Jurkat, Clone E6-1 (cell line): ENCODE data around the gene SLC6A11.

Source experiments
- DNase-seq: peaks from one replicate; pipeline ENCODE4 v3.0.0-alpha.2; 2011; ENCODE audit warnings: low read depth, low spot score
- H3K4me3 ChIP-seq: 2 replicates; pipeline ENCODE4 v1.5.1; 2011; ENCODE audit warnings: mild to moderate bottlenecking, low read length, control low read depth, moderate library complexity

Gene SLC6A11

GRCh38 chr3:10917176-10917575, 101.1 kb downstream of the SLC6A11 start:
- DNase-seq, result no peak
- no peak overlapping the region for H3K4me3 ChIP-seq

GRCh38 chr3:10918011-10918410, 102.0 kb downstream of the SLC6A11 start:
- H3K4me3 ChIP-seq, result no peak overlapping the region
- no peak for DNase-seq

- DNase-seq, result no peak
- no peak overlapping the region for H3K4me3 ChIP-seq
These were observed 103.6 kb downstream of the SLC6A11 start for GRCh38 chr3:10919636-10920035.

DNA sequence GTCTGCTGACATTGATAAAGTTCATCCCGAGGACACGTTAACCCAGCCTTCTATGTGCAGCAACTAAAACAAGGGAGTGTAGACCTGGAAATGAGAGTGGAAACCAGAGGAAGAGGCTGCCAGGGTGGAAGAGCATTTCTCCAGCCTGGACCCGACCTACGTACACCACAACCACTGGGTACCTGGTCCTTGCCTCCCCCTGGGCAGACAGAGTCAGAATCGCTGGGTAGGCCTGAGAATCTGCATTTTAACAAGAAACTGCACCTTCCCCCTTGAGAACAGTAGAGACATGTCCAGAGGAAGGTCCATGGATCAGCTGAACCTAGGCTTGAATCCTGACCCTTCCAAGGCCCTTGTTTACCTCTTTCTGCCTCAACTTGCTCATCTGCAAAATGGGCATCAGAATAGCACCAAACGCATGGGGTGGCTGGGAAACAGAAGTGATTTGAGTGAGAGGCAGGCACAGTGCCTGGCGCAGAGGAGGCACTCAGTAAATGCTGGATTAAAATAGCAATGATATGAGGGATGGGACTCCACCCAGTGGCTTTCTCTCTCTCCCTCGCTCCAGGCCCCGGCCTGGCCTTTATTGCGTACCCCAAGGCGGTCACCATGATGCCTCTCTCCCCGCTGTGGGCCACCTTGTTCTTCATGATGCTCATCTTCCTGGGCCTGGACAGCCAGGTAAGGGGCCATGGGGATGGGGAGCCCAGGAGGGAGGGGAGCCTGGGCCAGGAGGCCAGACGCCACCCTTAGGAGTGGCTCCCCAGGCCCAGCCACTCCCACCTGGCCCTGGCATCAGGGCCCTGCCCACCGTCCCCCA, 109.6 kb downstream of the SLC6A11 start:
- no peak for DNase-seq
- H3K4me3 ChIP-seq, result no peak overlapping the region

- DNase-seq, result no peak
- H3K4me3 ChIP-seq, result no peak overlapping the region
These were observed 110.3 kb downstream of the SLC6A11 start for GRCh38 chr3:10926256-10926810.

DNA sequence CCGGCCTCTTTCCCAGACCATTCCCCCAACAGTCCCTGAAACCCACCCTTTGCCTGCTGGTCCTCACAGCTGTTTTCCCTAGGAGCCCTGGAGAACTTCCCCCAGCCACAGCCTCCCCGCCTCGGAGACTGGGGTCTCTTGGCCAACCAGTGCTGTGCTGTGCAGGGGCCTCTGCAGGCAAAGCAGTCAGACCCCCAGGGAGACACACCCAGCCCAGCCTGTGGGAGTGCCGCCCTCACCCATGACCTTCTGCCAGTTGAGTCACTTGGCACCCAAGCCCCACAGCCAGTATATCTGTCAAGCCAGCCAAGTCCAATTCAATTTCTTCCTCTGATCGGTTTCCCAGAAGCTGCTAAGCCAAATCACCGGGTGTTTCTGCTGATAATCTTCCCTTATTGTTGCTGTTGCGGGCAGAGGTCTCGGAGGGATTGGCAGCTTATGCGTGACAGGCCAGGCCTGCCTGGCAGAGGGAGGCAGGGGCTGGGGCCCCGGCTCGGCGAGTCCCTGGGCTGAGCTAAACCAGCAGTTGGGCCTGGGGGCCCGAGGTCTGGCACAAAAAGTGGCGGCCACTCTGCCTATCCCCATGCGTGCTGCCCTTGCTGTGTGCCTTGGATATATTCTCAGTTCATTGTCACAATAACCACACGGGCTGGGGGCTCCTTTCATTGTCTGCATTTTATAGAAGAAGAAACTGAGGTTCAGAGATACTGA, 110.9 kb downstream of the SLC6A11 start:
- no peak for DNase-seq
- H3K4me3 ChIP-seq, result no peak overlapping the region

GRCh38 chr3:10927551-10927950, 111.5 kb downstream of the SLC6A11 start:
- no peak for DNase-seq

DNA sequence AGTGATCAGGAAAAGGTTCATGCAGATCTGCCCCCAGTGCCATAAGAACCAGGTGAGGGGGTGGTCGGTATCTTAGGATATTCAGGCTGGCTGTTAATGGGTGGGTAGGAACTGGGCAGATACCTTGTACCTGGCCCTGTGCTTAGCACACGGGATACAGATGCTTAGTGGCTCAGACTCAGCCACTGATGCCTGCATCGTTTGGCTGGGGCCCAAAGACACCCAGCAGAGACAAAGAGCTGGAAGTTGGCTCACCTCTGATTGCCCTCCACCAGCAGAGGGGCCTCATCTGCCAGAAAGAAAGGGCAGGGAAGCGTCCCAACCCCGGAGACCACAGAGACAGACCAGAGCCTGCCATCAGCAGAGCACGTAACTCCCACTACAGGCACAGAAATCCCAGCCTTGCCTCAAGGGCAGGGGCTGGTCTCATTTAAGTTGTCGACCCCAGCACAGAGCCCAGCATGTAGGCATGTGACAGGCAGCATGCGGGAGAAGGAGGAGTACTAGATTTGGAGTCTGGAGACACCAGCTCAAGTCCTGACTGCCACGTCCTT, 112.5 kb downstream of the SLC6A11 start:
- H3K4me3 ChIP-seq, result no peak overlapping the region
- DNase-seq, result no peak

More at GRCh38 chr3:10927551-10927950, 111.5 kb downstream of the SLC6A11 start:
- H3K4me3 ChIP-seq, result no peak overlapping the region

DNA sequence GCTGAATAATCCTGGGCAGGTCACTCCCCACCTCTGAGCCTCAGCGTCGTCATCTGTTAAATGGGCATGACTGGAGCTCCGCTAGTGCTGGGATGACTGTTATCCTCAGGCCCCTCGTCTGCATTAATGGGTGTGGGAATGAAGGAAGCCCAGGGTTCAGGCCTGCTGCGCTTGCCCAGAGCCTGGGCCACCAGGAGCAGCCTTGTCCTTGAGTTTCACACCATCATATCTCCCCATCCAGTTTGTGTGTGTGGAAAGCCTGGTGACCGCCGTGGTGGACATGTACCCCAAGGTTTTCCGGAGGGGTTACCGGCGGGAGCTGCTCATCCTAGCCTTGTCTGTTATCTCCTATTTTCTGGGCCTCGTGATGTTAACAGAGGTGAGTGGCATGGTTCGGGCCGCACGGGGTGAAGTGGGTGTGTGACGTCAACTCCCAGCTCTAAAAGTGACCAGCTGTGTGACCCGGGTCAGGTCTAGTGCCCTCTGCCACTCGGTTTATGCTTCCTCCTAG, 113.0 kb downstream of the SLC6A11 start:
- DNase-seq, result no peak
- H3K4me3 ChIP-seq, result no peak overlapping the region

DNA sequence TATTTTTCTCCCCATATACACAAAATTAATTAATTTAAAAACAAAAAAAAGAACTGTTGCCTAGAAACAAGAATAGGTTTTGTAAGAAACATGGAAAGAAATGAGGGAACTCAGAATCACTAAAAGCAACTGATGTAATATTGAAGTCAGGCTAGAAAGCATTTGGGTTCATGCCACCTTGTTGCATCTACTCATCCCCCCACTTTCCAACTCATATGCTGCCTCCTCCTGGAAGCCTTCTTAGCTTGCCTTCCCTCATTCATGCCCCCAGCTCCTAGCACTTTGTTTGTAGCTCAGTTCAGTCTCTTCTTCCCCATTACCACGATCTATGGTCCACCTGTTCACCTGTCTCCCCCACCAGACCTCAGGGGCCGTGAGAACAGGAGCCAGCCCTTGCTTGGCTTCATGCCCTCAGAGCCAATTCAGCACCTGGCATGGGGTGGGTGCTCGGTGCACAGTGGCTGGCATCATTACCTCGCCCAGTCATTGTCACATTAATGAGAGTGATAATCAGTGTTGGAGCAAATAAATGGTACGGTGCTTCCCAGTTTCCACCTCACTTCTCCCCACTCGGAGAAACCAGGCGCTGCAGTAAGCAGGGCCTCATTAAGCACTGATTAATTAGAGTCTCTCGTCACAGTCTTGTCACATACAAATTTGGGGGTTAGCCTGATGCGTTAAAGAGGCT, 114.1 kb downstream of the SLC6A11 start:
- no peak for DNase-seq
- H3K4me3 ChIP-seq, result no peak overlapping the region

GRCh38 chr3:10930666-10931040, 114.6 kb downstream of the SLC6A11 start:
- no peak for DNase-seq
- H3K4me3 ChIP-seq, result no peak overlapping the region

- DNase-seq, result no peak
- H3K4me3 ChIP-seq, result no peak overlapping the region
These were observed 116.6 kb downstream of the SLC6A11 start for GRCh38 chr3:10932596-10932995.

GRCh38 chr3:10933021-10933420, 117.0 kb downstream of the SLC6A11 start:
- no peak for DNase-seq
- no peak overlapping the region for H3K4me3 ChIP-seq

GRCh38 chr3:10933470-10933804, 117.4 kb downstream of the SLC6A11 start:
- no peak overlapping the region for H3K4me3 ChIP-seq
- no peak for DNase-seq

DNA sequence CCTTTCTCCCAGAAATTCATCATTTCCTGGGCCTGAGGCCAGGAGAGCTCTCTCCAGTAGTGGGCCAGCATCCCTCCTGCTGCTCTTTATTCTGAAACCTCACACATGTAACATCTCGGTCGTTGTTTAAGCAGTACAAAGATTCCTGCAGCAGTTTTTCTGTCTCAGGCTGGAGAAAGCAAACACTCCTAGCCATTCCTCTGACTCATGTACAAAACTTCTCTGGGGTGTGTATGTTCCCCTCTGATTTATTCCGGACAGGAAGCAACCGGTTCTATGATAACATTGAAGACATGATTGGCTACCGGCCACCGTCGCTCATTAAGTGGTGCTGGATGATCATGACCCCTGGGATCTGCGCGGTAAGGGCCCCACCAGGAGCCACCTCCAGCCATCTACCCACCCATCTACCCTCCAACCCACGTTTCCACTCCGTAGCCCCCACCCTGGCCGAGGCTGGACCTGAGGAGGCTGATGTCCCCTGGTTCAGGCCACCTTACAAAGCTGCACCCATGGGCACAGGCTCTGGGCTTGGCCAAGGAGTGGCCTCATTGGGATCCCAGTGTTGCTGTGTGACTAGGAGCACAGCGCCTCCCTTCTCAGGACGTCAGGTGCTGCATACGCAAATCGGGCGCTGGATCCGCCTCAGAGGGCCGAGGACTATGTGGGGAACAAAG, 117.9 kb downstream of the SLC6A11 start:
- H3K4me3 ChIP-seq, result no peak overlapping the region
- no peak for DNase-seq

DNA sequence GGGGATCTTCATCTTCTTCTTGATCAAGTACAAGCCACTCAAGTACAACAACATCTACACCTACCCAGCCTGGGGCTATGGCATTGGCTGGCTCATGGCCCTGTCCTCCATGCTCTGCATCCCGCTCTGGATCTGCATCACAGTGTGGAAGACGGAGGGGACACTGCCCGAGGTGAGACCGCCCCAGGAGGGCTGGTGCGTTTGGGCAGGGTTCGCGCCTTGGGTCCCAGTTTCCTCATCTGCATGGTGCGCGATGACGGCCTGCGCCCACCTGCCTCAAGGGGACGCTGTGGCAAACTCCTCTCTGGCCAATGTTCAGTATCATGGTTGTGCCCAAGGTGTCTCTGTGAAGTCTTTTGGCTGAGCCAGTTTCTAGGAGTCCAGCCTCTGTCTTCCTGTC, 119.0 kb downstream of the SLC6A11 start:
- H3K4me3 ChIP-seq, result no peak overlapping the region
- DNase-seq, result no peak

GRCh38 chr3:10935846-10936631, 120.0 kb downstream of the SLC6A11 start:
- no peak for DNase-seq
- no peak overlapping the region for H3K4me3 ChIP-seq

GRCh38 chr3:10936686-10937085, 120.7 kb downstream of the SLC6A11 start:
- DNase-seq, result no peak
- H3K4me3 ChIP-seq, result no peak overlapping the region
